Bronchial epithelial cell (primary cell): Measurements from ENCODE around the gene TMEM243. TPM values are rescaled to one million over a fixed set of nuclear protein-coding genes. Genes with fewer than 3 reads are reported as not detected.
"Not testable (repeated sequence)": the region's sequence is repeated elsewhere in the genome, so short reads cannot be mapped to it uniquely, and the experiment has no call there.

Experiments
- DNase-seq: peaks from one replicate; pipeline ENCODE4 v3.0.0-alpha.2; 2010; ENCODE audit warnings: low read depth
- FAIRE-seq: peaks from 2 replicates; lab custom pipeline; 2011; peaks lifted over from hg19 to GRCh38; lab: Jason Lieb, UNC
- H3K27me3 ChIP-seq: 2 replicates; pipeline ENCODE4 v1.5.1; 2011; ENCODE audit warnings: low read length; ENCODE audit not compliant: control insufficient read depth, insufficient read depth
- H3K36me3 ChIP-seq: 2 replicates; pipeline ENCODE4 v1.5.1; 2011; ENCODE audit warnings: low read length; ENCODE audit not compliant: control insufficient read depth, insufficient read depth
- H3K4me3 ChIP-seq: 2 replicates; pipeline ENCODE4 v1.5.1; 2011; ENCODE audit warnings: mild to moderate bottlenecking, low read depth, low read length, control low read depth
- CTCF ChIP-seq: IDR thresholded peaks from 2 replicates; pipeline ENCODE4 v1.5.1; 2011; ENCODE audit warnings: mild to moderate bottlenecking, moderate library complexity, low read length, control low read depth, inconsistent platforms; ENCODE audit not compliant: insufficient read depth, severe bottlenecking
- total RNA-seq: library from RNA; depleted of rRNA; stranded (reverse); fragments of >200 nt; gene quantifications from 2 replicates; pipeline ENCODE4 v1.2.1, GENCODE V29; 2014

The TMEM243 gene
- total RNA-seq, 1 donor from 2014 or later, result 26.9 TPM

DNA sequence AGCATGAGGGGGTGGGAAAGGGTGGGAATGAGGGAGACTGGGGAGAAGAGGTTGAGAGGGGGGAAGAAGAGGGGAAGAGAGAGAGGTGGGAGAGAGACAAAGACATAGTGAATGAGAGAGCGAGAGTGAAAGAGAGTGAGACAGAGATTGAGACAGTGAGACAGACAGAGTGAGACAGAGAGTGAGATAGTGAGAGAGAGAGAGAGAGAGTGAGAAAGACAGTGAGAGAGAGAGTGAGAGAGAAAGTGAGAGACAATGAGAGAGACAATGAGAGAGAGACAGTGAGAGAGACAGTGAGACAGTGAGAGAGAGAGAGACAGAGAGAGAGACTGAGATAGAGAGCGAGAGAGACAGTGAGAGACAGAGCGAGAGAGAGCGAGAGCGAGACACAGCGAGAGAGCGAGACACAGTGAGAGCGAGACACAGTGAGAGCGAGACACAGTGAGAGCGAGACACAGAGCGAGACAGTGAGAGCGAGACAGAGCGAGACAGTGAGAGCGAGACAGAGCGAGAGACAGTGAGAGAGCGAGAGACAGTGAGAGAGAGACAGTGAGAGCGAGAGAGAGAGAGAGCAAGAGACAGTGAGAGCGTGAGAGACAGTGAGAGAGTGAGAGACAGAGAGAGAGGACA lies 10.1 kb downstream of the TMEM243 start:
- no peak for TF ChIP-seq CTCF
- Histone ChIP-seq H3K36me3 (peaks cover 1% of the 10 kb centered on the region), H3K4me3 (no peak overlapping the region), H3K27me3 (no peaks in the 10 kb centered on the region)
- DNase-seq, result no peak
- no peak for FAIRE-seq

DNA sequence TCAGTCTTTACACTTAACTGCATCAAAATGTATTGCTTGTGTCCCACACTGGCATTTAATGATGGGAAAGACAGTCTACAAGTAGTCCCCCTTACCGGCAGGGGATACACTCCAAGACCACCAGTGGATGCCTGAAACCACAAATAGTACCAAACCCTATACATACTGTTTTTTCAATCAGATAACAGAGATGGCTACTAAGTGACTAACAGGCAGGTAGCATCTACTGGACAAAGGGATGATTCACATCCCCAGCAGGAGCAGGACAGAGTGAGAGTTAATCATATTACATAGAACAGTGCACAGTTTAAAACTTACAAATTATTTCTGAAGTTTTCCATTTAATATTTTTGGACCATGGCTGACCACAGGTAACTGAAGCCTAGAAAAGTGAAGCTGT lies 13.2 kb downstream of the TMEM243 start:
- TF ChIP-seq CTCF, result no peak
- peak; percentile 41 for DNase-seq
- Histone ChIP-seq H3K27me3 (no peaks in the 10 kb centered on the region), H3K4me3 (no peak overlapping the region), H3K36me3 (peaks cover 1% of the 10 kb centered on the region)
- no peak for FAIRE-seq

DNA sequence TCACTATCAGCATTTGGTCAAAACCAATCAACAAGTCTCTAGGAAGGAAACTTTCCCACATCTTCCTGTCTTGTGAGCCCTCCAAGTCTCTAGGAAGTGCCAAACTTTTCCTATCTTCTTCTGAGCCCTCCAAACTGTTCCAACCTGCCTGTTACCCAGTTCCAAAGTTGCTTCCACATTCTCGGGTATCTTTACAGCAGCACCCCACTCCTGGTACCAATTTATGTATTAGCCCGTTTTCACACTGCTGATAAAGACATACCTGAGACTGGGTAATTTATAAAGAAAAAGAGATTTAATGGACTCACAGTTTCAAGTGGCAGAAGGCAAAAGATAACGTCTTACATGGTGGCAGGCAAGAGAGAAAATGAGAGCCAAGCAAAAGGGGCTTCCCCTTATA lies 13.8 kb downstream of the TMEM243 start:
- DNase-seq, H3K4me3 ChIP-seq, H3K36me3 ChIP-seq, FAIRE-seq, H3K27me3 ChIP-seq: not testable (repeated sequence)

DNA sequence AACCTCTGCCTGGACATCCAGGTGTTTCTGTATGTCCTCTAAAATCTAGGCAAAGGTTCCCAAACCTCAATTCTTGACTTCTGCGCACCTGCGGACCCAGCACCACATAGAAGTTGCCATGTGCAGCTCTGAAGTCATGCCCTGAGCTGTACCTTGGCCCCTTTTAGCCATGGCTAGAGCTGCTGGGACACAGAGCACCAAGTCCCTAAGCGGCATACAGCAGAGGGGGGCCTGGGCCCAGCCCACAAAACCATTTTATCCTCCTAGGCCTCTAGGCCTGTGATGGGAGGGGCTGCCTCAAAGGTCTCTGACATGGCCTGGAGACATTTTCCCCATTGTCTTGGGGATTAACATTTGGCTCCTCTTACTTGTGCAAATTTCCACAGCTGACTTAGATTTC lies 14.6 kb downstream of the TMEM243 start:
- Histone ChIP-seq H3K27me3 (no peaks in the 10 kb centered on the region), H3K36me3 (peaks cover 1% of the 10 kb centered on the region), H3K4me3 (no peak overlapping the region)
- FAIRE-seq, result no peak
- no peak for TF ChIP-seq CTCF
- no peak for DNase-seq

- H3K27me3 ChIP-seq, FAIRE-seq: not testable (repeated sequence)
Observed at GRCh38 chr7:87203929-87204328, 15.6 kb downstream of the TMEM243 start.

DNA sequence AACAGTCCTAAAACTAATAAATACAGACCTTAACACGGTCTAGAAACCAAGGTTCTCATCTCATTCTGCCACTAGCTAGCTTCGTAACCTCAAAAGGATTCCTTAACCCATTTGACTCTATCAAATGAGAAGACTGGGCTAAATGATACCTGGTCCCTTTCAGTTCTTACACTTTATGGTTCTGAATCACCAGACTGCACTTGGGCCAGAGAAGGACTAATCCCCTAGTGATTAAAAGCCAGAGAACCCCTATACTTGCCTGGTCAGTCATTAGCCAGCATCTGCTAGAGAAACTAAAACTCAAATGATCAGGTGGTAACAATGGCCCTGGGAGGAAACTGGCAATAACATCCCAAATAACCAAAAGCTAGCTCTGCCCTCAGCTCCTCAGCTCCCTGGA lies 16.8 kb downstream of the TMEM243 start:
- DNase-seq (no peak), FAIRE-seq (no peak)
- Histone ChIP-seq H3K36me3 (peaks cover 1% of the 10 kb centered on the region), H3K27me3 (no peaks in the 10 kb centered on the region), H3K4me3 (no peak overlapping the region)
- no peak for TF ChIP-seq CTCF

More at GRCh38 chr7:87203929-87204328, 15.6 kb downstream of the TMEM243 start:
- not testable (repeated sequence) for H3K36me3 ChIP-seq, H3K4me3 ChIP-seq, DNase-seq

DNA sequence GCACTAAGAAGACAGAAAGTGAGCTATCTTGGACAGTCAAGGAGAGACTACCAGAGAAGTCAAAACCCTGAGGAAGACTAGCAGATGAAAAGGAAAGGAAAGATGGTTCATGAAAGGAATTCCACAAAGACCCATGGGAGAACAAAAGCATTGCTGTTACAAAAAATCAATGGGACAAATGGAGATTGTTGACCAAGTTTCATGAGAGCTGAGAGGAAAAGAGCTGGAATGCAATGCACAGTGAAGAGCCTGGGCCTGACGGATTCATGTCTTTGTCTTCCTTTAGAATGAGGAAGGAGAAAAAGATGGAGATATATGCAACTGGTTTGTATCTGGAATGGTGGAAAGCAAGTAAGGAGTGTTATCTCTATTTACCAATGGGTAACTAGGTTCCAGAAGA lies 17.3 kb downstream of the TMEM243 start:
- FAIRE-seq (no peak), DNase-seq (no peak)
- TF ChIP-seq CTCF, result no peak
- Histone ChIP-seq H3K27me3 (no peaks in the 10 kb centered on the region), H3K36me3 (peaks cover 1% of the 10 kb centered on the region), H3K4me3 (no peak overlapping the region)
